ENCODE measurements around the gene CBX1.

GRCh38 chr17:48036693-48037035 lies 64.6 kb downstream of the CBX1 start:
- no peak for TF ChIP-seq ETV6 (conservative IDR thresholded peaks at IDR 0.05 in 1 of 2, IDR thresholded peaks at IDR 0.05 in 1 of 2; ENCODE audit: borderline replicate concordance in 1 of 2, low read depth in 1 of 2)
- no peak for TF ChIP-seq CTCF (IDR thresholded peaks at IDR 0.05 in 2 of 3, conservative IDR thresholded peaks at IDR 0.05 in 1 of 3; ENCODE audit: control insufficient read depth in 2 of 3, extremely low read depth in 1 of 3, insufficient read depth in 1 of 3, low read depth in 3 of 3, low read length in 3 of 3)
- TF ChIP-seq ESRRA (IDR thresholded peaks at IDR 0.05; ENCODE audit: low read length) = no peak
- TF ChIP-seq ELK1 (IDR thresholded peaks at IDR 0.05; ENCODE audit: low read depth, low read length) = no peak
- no peak for TF ChIP-seq EZH2 (IDR thresholded peaks at IDR 0.05; ENCODE audit: borderline replicate concordance, control insufficient read depth, low read depth, low read length)
- TF ChIP-seq MTA3 (IDR thresholded peaks at IDR 0.05; ENCODE audit: borderline replicate concordance, low read length) = no peak
- TF ChIP-seq ZZZ3 (IDR thresholded peaks at IDR 0.05; ENCODE audit: control insufficient read depth, insufficient read length, low read depth) = no peak
- no peak for TF ChIP-seq HDAC2 (IDR thresholded peaks at IDR 0.05)
